ENCODE measurements around the gene AGTR1.

Gene AGTR1

DNA sequence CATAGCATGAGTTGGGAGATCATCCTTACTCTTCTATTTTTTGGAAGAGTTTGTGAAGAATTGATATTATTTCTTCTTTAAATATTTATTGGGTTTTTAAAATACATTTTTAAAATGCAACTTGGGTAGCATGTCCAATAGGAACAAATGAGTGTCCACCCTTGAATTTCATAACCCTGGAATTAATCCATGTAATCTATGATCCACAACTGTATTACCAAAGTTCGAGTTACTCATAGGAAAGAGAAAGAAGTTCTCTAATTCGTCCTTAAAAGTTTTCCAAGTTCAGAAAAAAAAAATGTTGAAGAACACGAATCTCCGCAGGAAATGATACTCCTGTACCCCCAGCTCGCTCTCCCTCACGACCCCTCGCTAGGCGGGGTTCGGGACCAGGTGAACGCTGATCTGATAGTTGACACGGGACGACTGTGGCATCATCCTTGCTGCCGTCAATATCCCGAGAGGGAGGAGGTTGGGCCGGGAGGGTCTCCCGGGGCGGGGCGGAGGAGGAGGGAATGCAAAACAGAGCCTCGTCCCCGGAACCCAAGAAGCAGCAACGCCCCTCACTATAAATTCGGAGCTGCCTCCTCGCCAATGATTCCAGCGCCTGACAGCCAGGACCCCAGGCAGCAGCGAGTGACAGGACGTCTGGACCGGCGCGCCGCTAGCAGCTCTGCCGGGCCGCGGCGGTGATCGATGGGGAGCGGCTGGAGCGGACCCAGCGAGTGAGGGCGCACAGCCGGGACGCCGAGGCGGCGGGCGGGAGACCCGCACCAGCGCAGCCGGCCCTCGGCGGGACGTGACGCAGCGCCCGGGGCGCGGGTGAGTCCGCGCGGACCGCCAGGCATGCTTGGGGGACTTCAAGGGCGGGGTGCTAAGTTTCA lies at the start of gene AGTR1:
AGTR1 (plus strand) TSS at position 598 of the 884 bp plus-strand sequence. CDS start 43,133 bp downstream, outside the sequence.
- DNase-seq (ENCODE audit: low read depth), result no peak
- H3K4me3 ChIP-seq (ENCODE audit: low read length), result no peak within 1 kb of the TSS
- TF ChIP-seq, protein P1, sequence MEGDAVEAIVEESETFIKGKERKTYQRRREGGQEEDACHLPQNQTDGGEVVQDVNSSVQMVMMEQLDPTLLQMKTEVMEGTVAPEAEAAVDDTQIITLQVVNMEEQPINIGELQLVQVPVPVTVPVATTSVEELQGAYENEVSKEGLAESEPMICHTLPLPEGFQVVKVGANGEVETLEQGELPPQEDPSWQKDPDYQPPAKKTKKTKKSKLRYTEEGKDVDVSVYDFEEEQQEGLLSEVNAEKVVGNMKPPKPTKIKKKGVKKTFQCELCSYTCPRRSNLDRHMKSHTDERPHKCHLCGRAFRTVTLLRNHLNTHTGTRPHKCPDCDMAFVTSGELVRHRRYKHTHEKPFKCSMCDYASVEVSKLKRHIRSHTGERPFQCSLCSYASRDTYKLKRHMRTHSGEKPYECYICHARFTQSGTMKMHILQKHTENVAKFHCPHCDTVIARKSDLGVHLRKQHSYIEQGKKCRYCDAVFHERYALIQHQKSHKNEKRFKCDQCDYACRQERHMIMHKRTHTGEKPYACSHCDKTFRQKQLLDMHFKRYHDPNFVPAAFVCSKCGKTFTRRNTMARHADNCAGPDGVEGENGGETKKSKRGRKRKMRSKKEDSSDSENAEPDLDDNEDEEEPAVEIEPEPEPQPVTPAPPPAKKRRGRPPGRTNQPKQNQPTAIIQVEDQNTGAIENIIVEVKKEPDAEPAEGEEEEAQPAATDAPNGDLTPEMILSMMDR (IDR thresholded peaks at IDR 0.05; ENCODE audit: insufficient read depth, low read depth, low read length, missing control alignments), result no peak

DNA sequence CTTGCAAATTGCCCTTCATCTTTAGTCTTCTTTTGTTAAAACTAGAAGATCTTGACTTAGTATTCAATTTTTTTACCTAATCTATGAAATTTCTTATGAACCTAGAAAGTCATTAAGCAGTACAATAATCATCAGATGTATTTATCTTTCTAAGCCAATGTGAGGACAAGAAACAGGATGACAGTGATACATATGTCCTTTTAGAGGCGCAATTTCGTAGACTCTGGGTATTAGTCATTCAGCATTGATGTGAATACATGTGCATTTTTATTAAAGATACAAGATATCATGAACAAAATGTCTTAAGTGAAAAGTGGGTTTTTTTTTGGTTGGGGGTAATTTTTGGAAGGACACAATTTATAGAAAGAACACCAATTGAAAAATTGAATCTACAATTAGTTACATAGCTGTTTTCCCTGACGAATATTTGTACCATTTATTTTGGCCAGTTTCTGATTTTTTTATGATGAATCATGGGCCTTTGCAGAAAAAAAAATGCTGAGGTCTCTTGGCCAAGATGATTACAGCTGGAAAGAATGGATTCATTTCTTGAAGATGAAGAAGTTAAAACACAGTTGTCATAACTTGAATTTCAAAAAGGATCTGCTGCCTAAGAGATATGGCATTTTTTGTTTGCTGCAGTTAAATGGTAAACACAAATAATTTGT lies 48.9 kb upstream of the AGTR1 start:
- H3K4me3 ChIP-seq (ENCODE audit: low read length), result no peak overlapping the region
- no peak for DNase-seq (ENCODE audit: low read depth)
- TF ChIP-seq, protein P1 (IDR thresholded peaks at IDR 0.05; ENCODE audit: insufficient read depth, low read depth, low read length, missing control alignments), result no peak

DNA sequence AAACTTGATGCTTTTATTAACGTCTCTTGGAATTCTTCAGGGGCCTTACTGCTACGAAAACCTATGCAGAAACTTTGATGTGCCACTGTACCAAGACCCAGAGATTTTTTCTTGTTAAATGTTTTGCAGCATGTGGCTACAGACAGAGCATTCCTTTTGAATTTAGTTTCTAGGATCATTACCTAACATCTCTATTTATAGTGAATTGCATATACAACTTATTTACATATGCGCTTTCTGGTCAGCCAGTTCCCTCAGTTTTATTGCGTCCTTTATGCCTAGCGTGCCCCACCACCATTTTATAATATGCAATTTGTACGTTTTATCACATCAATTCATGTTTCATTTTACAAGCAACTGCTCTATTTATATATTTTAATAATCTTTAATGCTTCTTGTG lies 46.2 kb upstream of the AGTR1 start:
- no peak for DNase-seq (ENCODE audit: low read depth)
- H3K4me3 ChIP-seq (ENCODE audit: low read length), result no peak overlapping the region
- TF ChIP-seq, protein P1 (IDR thresholded peaks at IDR 0.05; ENCODE audit: insufficient read depth, low read depth, low read length, missing control alignments), result no peak

DNA sequence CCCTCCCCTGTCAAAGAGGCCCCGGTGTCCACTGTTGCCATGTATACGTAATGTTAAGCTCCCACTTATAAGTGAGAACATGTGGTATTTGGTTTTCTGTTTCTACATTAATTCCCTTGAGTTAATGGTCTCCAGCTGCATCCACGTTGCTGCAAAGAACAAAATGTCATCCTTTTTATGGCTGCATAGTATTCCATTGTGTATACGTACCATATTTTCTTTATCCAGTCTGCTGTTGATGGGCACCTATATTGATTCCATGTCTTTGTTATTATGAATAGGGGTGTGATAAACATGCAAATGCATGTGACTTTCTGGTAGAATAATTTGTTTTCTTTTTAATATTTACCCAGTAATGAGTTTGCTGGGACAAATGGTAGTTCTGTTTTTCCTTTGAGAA lies 43.3 kb upstream of the AGTR1 start:
- H3K4me3 ChIP-seq (ENCODE audit: low read length), result no peak overlapping the region
- TF ChIP-seq, protein P1 (IDR thresholded peaks at IDR 0.05; ENCODE audit: insufficient read depth, low read depth, low read length, missing control alignments), result no peak
- DNase-seq (ENCODE audit: low read depth), result no peak

DNA sequence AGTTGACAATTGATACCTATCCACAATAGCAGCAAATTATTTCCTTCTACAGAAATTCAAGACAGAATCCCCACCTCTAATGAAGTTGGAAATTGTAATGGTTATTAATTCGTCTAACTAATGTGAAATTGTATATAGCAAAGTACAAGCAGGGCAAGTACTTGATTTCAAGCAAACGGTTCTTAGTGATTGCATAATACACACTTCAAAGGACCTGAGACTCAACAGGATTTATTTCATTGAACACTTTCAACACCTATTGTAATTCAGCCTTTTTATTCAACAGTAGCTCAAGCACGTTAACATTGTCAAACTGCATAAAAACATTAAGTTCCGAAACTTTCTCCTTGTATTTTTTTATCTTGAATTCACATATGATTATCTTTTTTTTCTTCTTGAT lies 40.2 kb upstream of the AGTR1 start:
- no peak for DNase-seq (ENCODE audit: low read depth)
- H3K4me3 ChIP-seq (ENCODE audit: low read length), result no peak overlapping the region
- TF ChIP-seq, protein P1 (IDR thresholded peaks at IDR 0.05; ENCODE audit: insufficient read depth, low read depth, low read length, missing control alignments), result no peak

DNA sequence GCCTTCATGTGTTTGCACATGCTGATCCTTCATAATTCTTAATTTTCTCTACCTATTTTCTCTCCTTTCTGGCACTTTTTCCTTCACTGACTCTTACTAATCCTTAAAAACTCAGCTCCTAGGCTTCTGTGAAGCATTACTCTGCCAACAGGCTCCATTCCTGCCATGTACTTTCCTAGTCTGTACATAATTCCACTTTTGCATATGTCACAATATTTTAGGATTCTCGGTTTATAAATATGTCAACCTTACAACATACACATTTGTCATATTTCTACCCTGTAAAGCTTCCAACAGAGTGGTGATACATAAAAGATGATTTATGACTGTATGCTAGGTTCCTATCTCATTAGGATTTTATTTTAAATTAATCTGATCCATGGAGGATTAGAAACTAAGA lies 38.2 kb upstream of the AGTR1 start:
- no peak for DNase-seq (ENCODE audit: low read depth)
- H3K4me3 ChIP-seq (ENCODE audit: low read length), result no peak overlapping the region
- TF ChIP-seq, protein P1 (IDR thresholded peaks at IDR 0.05; ENCODE audit: insufficient read depth, low read depth, low read length, missing control alignments), result no peak

Data from epithelial cell of esophagus (primary cell).